Subcutaneous adipose tissue (tissue), 4 donors: Measurements from ENCODE around the gene HOXC11. TPM values are rescaled to one million over a fixed set of nuclear protein-coding genes. Genes with fewer than 3 reads are reported as not detected.

Experiments
- total RNA-seq, 4 donors: library from RNA; depleted of rRNA; stranded (reverse); fragments of >200 nt; gene quantifications; one replicate each; pipeline ENCODE4 v1.1.0, GENCODE V29; 2016
- TF ChIP-seq, protein P1 (sequence below): fragments of 450-650 bp; IDR thresholded peaks from one replicate; pipeline ENCODE4 v1.5.1; 2016; ENCODE audit warnings: low read depth, mild to moderate bottlenecking, control low read depth, antibody characterized with exemption, moderate library complexity

Gene HOXC11
- total RNA-seq, 4 donors from 2014 or later = 0.38 to 0.51 (median 0.44) TPM; not detected in 1

DNA sequence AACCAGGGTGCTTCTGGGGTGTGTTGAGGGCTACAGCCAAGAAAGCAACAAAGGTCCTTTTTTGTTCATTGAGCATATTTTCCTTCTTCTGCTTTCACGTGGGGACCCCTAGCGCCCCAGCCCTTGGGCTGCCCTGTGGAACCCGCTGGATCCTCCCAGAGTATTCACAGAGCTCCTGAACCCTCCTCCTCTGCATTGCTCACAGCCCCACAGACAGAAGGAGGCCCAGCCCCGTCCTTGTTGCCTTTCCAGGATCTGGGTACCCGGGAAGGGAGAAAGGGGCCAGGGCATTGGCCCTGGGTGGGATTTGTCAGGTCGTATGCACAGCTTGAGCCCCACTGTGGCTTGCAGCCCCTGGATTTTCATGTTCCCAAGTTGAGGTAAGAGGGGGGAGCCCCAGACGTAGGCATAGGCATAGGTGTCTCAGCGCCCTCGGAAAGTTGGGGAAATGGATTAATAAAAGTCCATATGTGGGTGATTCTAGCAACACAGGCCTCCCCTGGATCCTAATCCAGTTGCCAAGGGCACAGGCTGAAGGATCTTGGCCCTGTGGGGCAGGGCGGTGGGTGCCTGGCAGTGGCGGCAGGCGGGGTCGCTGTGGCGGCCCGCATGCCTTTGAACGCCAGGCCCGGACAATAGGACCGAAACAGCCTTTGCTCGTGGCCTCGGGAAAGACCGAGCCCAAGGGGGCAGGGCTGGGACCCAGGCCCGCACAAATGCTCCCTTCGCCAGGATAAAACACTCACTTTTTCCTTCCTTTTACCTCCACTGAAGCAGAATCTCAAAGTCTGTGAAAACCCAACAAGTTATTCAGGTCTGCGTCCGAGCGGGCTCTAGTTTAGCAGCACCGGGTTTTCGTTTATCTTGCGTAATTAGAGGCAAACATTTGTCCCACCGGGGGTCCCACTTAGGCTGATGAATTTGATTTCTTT lies 9.0 kb downstream of the HOXC11 start:
- TF ChIP-seq, protein P1, sequence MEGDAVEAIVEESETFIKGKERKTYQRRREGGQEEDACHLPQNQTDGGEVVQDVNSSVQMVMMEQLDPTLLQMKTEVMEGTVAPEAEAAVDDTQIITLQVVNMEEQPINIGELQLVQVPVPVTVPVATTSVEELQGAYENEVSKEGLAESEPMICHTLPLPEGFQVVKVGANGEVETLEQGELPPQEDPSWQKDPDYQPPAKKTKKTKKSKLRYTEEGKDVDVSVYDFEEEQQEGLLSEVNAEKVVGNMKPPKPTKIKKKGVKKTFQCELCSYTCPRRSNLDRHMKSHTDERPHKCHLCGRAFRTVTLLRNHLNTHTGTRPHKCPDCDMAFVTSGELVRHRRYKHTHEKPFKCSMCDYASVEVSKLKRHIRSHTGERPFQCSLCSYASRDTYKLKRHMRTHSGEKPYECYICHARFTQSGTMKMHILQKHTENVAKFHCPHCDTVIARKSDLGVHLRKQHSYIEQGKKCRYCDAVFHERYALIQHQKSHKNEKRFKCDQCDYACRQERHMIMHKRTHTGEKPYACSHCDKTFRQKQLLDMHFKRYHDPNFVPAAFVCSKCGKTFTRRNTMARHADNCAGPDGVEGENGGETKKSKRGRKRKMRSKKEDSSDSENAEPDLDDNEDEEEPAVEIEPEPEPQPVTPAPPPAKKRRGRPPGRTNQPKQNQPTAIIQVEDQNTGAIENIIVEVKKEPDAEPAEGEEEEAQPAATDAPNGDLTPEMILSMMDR = no peak

DNA sequence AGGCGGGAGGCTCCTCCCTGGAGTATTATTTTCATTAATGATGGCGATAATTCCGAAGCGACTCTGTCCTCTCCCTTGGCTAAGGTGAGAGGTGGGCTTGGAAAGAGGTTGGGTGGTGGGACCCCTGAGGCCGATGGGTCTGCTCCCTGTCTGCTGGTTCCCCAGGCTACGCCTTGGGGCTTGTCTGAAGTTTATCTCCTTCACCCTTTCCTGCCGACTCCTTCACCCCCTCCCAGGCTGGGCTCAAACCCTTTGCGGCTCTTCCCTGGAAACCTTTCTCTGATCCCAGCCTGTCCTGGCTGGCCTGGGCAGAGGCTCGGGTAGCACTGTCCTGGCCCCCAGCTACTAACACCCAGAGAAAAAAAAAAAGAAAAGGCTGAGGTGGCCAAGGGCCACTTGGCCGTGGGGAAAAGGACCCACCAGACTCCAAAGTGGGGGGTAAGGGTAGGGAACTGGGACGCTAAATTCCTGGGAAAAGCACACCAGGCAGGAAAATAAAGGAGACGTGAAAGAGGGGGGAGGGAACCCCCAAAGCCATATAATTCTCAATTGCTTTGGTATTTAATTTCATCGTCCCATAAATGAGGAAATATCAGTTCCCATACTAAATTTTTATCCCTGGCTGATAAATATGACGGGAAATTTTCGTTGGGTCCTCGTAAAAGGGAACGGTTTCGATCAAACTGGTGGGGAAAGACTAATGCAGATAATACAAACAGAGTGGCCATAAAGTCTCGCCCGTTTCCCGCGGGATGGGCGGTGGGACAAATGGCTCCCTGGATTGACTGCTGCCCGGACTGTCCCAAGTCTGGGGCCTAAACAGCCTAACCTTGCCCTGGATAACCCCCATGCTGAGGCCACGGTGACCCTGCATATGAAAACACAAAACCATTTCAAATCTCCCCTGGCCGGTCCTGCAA lies 10.0 kb downstream of the HOXC11 start:
- TF ChIP-seq, protein P1 = no peak

DNA sequence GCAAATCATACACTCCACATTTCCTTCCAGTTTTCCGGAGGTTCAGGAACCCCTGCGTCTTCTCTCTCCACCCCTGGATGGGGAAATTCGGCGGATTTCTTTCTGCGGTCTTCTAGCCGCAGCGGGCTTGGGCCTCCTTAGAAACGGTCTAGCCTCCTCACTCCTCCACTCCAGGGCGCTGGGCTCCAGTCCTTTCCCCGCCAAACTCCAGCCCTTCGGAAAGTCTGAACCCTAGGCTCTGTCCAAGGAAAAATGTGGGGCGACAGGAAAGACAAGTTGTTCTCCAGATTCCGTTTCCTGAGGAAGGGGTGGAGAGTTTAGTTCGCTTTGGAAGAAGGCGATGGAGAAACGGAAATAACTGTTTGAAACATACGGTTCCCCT lies 10.6 kb downstream of the HOXC11 start:
- TF ChIP-seq, protein P1 = no peak

DNA sequence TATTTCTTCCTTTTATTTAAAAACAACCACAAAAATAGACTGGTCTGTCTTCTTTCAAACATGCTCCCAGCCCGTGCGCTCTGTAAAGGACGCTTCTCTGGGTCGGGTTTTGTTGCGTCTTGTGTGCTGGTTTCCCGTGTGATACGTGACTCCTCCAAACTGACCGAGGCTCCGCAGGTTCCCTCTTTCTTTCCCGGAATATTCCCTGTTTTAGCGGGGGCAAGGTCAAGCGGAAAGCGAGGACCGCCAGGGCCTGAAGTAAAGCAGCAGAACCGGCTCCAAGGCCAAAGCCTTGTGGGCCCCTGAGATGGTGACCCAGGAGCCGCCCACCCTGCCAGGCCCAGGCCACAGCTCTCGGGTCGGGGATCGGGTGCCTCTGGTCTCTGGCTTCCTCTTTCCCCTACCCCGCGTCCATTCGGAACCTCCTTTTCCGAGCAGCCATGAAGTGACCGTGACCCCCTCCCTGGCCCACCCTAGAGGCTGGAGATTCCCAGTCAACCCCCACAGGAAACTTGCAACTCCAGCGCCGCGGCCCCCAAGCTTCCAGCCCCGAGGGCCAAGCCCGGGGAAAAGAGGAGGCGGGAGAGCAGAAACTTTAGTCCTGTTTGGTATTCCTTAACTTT lies 11.1 kb downstream of the HOXC11 start:
- TF ChIP-seq, protein P1 = no peak

DNA sequence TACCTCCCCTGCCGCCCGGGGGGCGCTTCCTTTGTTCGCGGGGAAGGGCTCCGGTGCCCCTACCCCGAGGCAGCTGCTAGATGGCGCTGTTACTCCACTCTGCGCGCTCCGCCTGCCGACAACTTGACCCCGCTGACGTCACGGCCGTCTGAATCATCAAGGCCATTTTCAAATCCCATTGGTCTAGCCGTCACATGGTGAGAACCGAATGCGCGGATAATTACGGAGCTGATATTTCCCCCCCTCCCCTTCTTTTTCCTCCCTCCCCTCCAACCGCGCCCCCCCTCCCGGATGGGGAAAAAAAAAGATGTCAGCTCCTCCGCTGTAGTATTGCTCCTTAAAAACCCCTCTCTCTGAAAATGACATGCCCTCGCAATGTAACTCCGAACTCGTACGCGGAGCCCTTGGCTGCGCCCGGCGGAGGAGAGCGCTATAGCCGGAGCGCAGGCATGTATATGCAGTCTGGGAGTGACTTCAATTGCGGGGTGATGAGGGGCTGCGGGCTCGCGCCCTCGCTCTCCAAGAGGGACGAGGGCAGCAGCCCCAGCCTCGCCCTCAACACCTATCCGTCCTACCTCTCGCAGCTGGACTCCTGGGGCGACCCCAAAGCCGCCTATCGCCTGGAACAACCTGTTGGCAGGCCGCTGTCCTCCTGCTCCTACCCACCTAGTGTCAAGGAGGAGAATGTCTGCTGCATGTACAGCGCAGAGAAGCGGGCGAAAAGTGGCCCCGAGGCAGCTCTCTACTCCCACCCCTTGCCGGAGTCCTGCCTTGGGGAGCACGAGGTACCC lies 12.2 kb downstream of the HOXC11 start, which contains the start of gene HOXC10:
TSS of gene HOXC10 (plus strand) at position 246 of the 791 bp plus-strand sequence. CDS start at position 360, 114 bp downstream.
- TF ChIP-seq, protein P1 = no peak

DNA sequence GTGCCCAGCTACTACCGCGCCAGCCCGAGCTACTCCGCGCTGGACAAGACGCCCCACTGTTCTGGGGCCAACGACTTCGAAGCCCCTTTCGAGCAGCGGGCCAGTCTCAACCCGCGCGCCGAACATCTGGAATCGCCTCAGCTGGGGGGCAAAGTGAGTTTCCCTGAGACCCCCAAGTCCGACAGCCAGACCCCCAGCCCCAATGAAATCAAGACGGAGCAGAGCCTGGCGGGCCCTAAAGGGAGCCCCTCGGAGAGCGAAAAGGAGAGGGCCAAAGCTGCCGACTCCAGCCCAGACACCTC lies 12.7 kb downstream of the HOXC11 start:
- TF ChIP-seq, protein P1 = no peak
